IPS DF 6.9 (cell line): Measurements from ENCODE around the gene SOS1.
"Not testable (repeated sequence)": the region's sequence is repeated elsewhere in the genome, so short reads cannot be mapped to it uniquely, and the experiment has no call there.

ENCODE experiments used
- DNase-seq: peaks from one replicate; pipeline ENCODE4 v3.0.0-alpha.2; 2013; ENCODE audit warnings: low read depth, low spot score
- H3K27ac ChIP-seq: one replicate; pipeline ENCODE4 v1.5.1; 2013; ENCODE audit warnings: low read length, control low read depth
- H3K27me3 ChIP-seq: 2 replicates; pipeline ENCODE4 v1.6.1; 2013; ENCODE audit warnings: mild to moderate bottlenecking, low read length; ENCODE audit not compliant: control insufficient read depth, insufficient read depth
- H3K36me3 ChIP-seq: 2 replicates; pipeline ENCODE4 v1.6.1; 2013; ENCODE audit warnings: low read length; ENCODE audit not compliant: control insufficient read depth, insufficient read depth
- H3K4me1 ChIP-seq: 2 replicates; pipeline ENCODE4 v1.6.1; 2013; ENCODE audit warnings: low read length; ENCODE audit not compliant: control insufficient read depth, insufficient read depth
- H3K4me3 ChIP-seq: 2 replicates; pipeline ENCODE4 v1.5.1; 2013; ENCODE audit warnings: mild to moderate bottlenecking, low read length
- H3K9me3 ChIP-seq: 2 replicates; pipeline ENCODE4 v1.6.1; 2013; ENCODE audit warnings: low read length, inconsistent platforms; ENCODE audit not compliant: control insufficient read depth, insufficient read depth
- WGBS: extraction: QIAGEN DNeasy Blood & Tissue Kit; methylation state at CpG from one replicate; pipeline ENCODE4 v1.1.7; 2013; ENCODE audit warnings: mixed read lengths, missing lambda C conversion rate; ENCODE audit not compliant: insufficient read length, insufficient coverage; 5-methylcytosine and 5-hydroxymethylcytosine counted together

The SOS1 gene

GRCh38 chr2:38951766-38952165, 169.1 kb downstream of the SOS1 start:
- no peaks in the 10 kb centered on the region for H3K4me1 ChIP-seq
- no peaks in the 10 kb centered on the region for H3K27me3 ChIP-seq
- H3K9me3 ChIP-seq: no peaks in the 10 kb centered on the region
- no peak overlapping the region for H3K27ac ChIP-seq
- no peak for DNase-seq
- H3K36me3 ChIP-seq: no peaks in the 10 kb centered on the region
- no peak overlapping the region for H3K4me3 ChIP-seq

- H3K4me3 ChIP-seq: no peak overlapping the region
- H3K27me3 ChIP-seq: no peaks in the 10 kb centered on the region
- H3K36me3 ChIP-seq: no peaks in the 10 kb centered on the region
- no peaks in the 10 kb centered on the region for H3K4me1 ChIP-seq
- DNase-seq: no peak
- no peaks in the 10 kb centered on the region for H3K9me3 ChIP-seq
- WGBS: no CpG with 5 or more reads among the region's 4 CpGs
- no peak overlapping the region for H3K27ac ChIP-seq
Observed at GRCh38 chr2:38948995-38949394, 171.9 kb downstream of the SOS1 start.

DNA sequence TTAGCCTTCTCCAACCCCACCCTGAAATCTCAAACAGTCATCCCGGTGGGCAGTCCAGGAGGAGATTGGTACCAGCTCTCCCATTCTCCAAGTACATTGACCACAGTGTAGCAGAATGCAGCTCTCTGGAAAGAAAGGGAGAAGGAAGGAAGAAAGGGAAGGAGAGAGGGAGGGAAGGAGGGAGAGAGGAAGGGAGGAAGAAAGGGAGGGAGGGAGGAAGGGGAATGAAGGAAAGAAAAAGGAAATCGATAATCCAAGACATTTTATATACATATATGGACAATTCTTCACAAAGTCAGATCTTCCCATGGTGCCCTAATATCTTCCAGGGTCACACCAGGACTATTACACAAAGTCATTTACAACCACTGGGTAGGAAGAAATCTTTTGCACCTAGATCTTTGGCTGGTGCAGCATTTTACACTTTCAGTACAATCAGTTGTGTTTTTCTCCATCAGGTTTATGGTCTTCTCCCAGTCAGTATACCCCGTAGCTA, 172.4 kb downstream of the SOS1 start:
- H3K4me1 ChIP-seq: peaks cover 1% of the 10 kb centered on the region; the same call in 1 of the 2 replicates
- H3K36me3 ChIP-seq: no peaks in the 10 kb centered on the region
- DNase-seq: no peak
- H3K4me3 ChIP-seq: no peak overlapping the region
- no peaks in the 10 kb centered on the region for H3K27me3 ChIP-seq
- no CpG with 5 or more reads among the region's 3 CpGs for WGBS
- no peak overlapping the region for H3K27ac ChIP-seq
- H3K9me3 ChIP-seq: no peaks in the 10 kb centered on the region

GRCh38 chr2:38947241-38948239, 173.3 kb downstream of the SOS1 start:
- peak; percentile 80 for DNase-seq
- WGBS: no CpG with 5 or more reads among the region's 11 CpGs
- Histone ChIP-seq H3K4me3 (no peak overlapping the region), H3K27ac (no peak overlapping the region), H3K36me3 (no peaks in the 10 kb centered on the region), H3K4me1 (peaks cover 3% of the 10 kb centered on the region; the same call in 1 of the 2 replicates), H3K9me3 (no peaks in the 10 kb centered on the region), H3K27me3 (no peaks in the 10 kb centered on the region)

GRCh38 chr2:38945911-38946310, 174.9 kb downstream of the SOS1 start:
- no peak overlapping the region for H3K27ac ChIP-seq
- no CpG with 5 or more reads among the region's 5 CpGs for WGBS
- no peaks in the 10 kb centered on the region for H3K27me3 ChIP-seq
- no peak for DNase-seq
- no peaks in the 10 kb centered on the region for H3K9me3 ChIP-seq
- no peaks in the 10 kb centered on the region for H3K36me3 ChIP-seq
- H3K4me1 ChIP-seq: peaks cover 3% of the 10 kb centered on the region; the same call in 1 of the 2 replicates
- no peak overlapping the region for H3K4me3 ChIP-seq

- WGBS: no CpG with 5 or more reads among the region's 4 CpGs
- H3K9me3 ChIP-seq: no peaks in the 10 kb centered on the region
- no peak overlapping the region for H3K4me3 ChIP-seq
- DNase-seq: no peak
- H3K27ac ChIP-seq: no peak overlapping the region
- H3K36me3 ChIP-seq: no peaks in the 10 kb centered on the region
- peaks cover 3% of the 10 kb centered on the region; the same call in 1 of the 2 replicates for H3K4me1 ChIP-seq
- H3K27me3 ChIP-seq: no peaks in the 10 kb centered on the region
Observed at GRCh38 chr2:38945372-38945771, 175.5 kb downstream of the SOS1 start.

DNA sequence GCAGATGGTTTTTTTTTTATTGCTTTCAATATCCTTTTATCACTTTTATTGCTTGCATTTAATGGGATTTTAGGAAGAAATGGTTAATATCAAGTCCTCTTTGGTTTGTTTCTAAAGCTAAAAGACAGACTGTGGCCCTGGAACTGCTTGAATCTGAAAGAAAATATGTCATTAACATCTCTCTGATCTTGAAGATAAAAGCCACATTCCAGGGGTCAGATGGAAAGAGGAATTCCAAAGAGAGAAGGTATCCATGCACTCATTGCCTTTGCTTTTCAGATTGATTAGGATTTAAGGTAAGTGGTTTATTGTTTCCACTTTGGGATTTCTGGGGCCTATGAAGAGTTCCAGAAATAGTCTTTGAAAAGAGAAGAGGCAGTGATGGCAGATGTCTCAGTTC, 177.1 kb downstream of the SOS1 start:
- H3K4me1 ChIP-seq: peaks cover 3% of the 10 kb centered on the region; the same call in 1 of the 2 replicates
- H3K4me3 ChIP-seq: no peak overlapping the region
- no peak overlapping the region for H3K27ac ChIP-seq
- no peaks in the 10 kb centered on the region for H3K9me3 ChIP-seq
- no peaks in the 10 kb centered on the region for H3K36me3 ChIP-seq
- no peaks in the 10 kb centered on the region for H3K27me3 ChIP-seq
- DNase-seq: no peak

DNA sequence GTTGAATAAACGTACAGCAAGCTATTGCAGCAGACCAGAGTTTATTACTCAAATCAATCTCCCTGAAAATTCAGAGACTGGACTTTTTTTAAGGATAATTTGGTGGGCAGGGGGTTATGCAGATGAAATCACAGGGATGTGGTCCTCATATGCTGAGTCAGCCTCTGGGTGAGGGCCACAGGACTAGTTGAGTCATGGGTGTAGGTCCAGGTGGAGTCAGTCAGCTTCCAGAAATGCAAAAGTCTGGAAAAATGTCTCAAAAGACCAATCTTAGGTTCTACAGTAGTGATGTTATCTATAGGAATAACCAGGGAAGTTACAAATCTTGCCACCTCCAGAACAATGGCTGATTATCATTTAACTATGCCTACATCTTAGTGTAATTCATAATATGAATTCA, 180.1 kb downstream of the SOS1 start:
- DNase-seq: no peak
- H3K4me3 ChIP-seq: no peak overlapping the region
- H3K27me3 ChIP-seq: no peaks in the 10 kb centered on the region
- no peak overlapping the region for H3K27ac ChIP-seq
- H3K36me3 ChIP-seq: no peaks in the 10 kb centered on the region
- H3K4me1 ChIP-seq: peaks cover 3% of the 10 kb centered on the region; the same call in 1 of the 2 replicates
- WGBS: no CpG with 5 or more reads among the region's 1 CpG
- H3K9me3 ChIP-seq: no peaks in the 10 kb centered on the region

- Histone ChIP-seq H3K27ac (no peak overlapping the region), H3K4me1 (no peaks in the 10 kb centered on the region), H3K27me3 (no peaks in the 10 kb centered on the region), H3K4me3 (no peak overlapping the region), H3K36me3 (no peaks in the 10 kb centered on the region), H3K9me3 (no peaks in the 10 kb centered on the region)
- WGBS: no CpG with 5 or more reads among the region's 3 CpGs
- DNase-seq: no peak
Observed at GRCh38 chr2:38937548-38937947, 183.3 kb downstream of the SOS1 start.

GRCh38 chr2:38936516-38936915, 184.3 kb downstream of the SOS1 start:
- H3K36me3 ChIP-seq, H3K9me3 ChIP-seq, H3K27ac ChIP-seq, H3K27me3 ChIP-seq, H3K4me1 ChIP-seq, H3K4me3 ChIP-seq, DNase-seq: not testable (repeated sequence)
- WGBS: no CpG with 5 or more reads among the region's 6 CpGs
